NOMO-1 treated with dmso at 0.1 percent for 144 hours (cell line): ENCODE data around the gene LDB2.

ENCODE experiments used
- DNase-seq: peaks from one replicate; lab custom pipeline; 2025; ENCODE audit not compliant: unreplicated experiment; lab: John Stamatoyannopoulos, UW

LDB2 gene

GRCh38 chr4:16728111-16728510, 170.3 kb downstream of the LDB2 start:
- no peak for DNase-seq

- DNase-seq: no peak
These were observed 171.2 kb downstream of the LDB2 start for GRCh38 chr4:16727218-16727617.

DNA sequence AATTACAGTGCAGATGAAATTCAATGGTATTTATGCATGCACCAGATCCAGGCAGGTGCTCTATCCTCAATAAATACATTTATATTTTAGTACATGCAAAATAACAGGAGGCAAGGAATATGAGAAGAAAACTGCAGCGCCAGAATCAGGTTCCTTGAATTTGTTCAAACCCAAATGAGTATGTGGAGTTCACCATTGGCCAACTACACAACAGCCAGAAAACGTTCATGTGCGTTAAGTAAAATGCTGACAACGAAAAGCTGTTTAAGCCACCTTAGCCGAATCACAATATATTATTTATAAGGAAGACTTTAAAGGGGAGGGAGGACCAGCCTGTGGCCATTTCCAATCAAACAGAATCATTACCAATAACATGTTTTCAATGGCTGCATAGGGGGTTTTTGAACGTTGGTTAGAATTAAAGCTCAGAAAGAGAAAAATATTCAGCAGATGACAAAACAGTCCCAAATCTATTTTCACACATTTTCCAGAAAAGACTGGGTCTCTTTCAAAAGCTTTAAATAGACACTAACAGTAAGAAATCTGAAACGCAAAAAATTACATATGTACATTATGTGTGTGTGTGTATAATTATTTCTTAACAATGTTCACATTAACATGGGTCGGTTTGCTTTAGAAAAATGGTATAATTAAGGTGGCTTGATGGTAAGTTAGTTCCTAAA, 171.9 kb downstream of the LDB2 start:
- DNase-seq: no peak

DNA sequence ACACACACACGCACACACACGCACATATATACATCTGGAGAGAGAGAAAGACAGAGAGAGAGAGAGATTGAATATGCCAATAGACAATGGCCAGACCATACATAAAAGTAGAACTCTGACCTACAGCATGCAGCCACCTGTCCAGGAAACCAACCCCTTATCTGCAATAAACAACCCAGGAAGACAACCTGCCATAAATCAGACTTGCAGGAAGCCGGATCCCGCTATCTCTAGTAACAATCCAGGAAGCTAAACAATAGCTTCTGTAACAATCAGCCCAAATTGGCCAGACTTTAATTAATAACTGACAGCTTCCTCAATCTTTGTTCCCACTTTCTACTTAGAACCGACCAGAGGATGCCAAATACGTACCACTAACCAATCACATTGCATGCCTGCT, 173.2 kb downstream of the LDB2 start:
- no peak for DNase-seq

GRCh38 chr4:16722416-16722815, 176.0 kb downstream of the LDB2 start:
- no peak for DNase-seq

DNA sequence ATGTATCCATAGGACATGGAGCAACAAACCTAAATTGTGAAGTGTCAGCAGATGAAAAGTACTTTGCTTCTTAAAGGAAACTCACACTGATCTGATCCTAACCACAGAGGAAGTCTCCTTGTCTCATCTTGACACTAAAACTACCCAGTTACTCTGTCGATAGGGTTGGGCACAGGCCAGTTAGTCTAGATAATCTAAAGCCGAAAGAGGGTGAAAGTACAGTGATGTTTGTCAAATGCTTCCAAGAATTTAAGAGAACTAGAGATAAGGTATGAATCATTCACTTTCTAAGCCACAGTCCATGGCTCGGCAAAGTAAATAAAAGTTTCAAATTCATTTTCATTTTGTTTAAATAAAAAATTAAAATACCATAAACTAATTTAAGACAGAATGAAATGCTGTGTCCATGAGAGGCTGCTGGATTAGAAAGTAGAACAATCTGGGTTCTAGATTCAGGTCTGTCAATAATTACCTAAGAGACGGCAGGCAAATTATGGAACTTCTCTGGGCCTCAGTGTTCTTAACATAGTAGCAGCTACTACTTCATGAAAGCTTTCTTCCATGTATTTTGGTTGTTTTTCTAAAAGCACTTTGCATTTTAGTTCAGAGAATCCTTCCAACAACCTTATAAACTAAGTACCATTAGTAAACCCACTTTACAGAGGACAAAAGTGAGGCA, 176.7 kb downstream of the LDB2 start:
- no peak for DNase-seq

DNA sequence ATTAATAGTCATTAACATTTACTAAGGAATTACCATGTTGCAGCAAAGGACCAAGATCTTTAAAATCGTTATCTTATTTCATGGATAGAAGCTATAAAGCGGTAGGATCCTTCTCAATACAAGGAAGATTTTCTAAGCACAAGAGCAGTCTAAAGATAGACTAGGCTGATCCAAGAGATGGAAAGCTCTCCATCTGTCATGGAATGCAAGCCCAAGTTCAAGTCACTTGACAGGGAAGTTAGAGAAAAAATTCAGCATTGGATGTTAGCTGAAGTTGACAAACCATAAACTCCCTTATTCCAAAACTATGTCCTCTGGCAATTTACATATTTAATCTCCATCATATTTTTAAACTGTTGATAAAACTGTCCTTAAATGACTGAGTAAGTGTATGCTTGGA, 177.7 kb downstream of the LDB2 start:
- DNase-seq: no peak

DNA sequence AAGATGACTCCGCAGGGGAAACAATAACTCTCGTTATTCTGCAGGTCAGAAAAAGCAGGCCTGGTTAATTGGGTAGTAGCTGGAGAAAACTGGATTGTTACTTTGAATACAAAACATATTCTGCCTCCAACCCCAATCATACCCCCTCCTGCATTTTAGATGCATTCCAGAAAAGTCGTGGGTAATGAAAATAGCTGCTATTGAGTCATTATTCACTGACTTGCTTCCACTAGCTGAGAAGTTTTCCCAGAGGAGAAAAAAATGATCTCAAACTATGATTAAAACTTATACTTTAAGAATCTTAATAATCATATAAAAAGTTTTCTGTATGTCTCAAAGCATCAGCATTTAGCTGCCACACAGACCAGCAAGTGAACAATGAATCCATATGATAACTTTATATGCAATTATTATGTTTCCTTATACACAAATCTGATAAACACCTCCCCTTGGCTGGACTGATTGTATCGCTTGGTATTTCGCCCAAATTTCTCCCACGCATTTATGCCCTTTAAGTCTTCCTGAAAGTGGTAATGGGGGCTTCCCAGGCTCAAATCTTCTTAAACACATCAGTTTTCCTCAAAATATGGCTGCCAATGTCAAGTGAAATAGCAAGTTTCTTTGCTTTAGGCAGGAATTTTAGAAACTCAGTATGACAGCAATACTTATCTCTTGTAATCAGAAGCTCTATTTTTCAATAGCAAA, 181.0 kb downstream of the LDB2 start:
- DNase-seq: no peak

- DNase-seq: no peak
These were observed 183.0 kb downstream of the LDB2 start for GRCh38 chr4:16715482-16715881.

DNA sequence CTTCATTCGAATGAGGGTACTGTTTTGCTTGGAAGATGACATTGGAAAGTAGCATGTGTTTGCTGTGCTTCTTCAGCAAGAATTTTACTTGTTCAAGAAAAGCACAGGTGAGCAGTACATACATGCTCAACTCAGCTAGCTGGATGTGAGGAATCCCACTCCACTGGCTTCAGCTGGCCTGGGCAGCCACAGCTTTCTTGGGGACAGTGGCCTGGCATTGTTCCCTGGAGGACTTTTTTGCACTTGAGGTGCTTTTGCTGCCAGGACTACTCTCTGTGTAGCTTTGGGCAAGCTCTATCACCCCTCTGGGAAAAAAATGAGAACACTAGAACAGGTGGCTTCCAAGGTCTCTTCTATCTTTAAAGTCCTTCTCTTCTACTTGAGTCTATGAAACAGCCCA, 184.3 kb downstream of the LDB2 start:
- DNase-seq: no peak

DNA sequence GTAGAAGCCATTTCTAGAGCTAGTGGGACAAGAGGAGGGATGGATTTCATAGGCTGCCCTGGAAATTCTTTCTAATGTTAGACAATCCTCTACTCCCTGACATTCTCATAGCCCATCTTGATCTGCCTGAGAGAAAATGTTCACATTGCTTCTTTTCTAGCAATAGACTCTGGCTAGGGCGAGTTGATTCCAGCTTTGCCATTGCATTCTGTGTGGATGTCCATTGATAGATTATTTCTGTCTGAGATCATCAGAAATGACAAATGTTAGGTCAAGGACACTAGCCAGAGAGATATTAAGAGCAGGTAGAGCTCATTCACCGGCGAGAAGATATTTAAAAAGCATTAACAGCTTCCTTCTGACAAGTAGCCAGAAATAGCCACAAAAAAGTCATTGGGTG, 184.7 kb downstream of the LDB2 start:
- DNase-seq: no peak

DNA sequence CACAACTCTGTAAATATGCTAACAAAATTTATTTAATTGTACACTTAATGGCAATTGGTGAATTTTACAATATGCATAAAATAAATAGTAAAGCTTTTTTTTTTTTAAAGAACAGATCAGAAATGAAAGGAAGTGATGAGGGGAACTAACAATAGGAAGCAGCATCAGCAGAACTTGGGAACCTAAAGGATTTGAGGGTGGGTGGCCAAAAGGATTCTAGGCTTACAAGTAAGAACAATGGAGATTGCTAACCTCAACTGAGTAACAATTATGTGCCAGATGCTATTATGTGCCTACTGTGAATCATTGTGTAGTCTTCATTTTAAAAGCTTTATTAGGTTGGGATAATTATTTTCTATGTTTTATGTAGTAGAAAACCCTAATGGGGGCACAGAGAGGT, 185.2 kb downstream of the LDB2 start:
- no peak for DNase-seq

DNA sequence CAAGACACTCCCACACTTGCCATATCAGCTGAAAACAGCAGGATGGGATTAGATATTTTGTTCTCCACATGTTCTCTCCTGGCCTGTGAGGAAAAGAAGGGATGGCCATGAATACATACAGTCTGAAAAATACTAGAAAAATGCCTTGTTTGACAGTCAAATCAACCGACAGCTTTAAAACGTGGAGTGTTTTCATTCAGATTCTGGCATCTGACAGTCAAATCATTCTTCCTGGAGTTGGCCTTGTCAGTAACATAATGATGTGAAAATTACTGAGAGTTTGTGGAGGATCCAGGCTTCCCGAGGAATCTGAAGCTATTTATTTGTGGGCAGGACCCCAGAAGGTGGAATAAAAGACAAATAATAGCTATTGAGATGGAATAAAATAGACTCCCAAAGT, 188.2 kb downstream of the LDB2 start:
- DNase-seq: no peak

- DNase-seq: no peak
These were observed 190.6 kb downstream of the LDB2 start for GRCh38 chr4:16707874-16708273.

GRCh38 chr4:16706251-16706650, 192.2 kb downstream of the LDB2 start:
- DNase-seq: no peak

DNA sequence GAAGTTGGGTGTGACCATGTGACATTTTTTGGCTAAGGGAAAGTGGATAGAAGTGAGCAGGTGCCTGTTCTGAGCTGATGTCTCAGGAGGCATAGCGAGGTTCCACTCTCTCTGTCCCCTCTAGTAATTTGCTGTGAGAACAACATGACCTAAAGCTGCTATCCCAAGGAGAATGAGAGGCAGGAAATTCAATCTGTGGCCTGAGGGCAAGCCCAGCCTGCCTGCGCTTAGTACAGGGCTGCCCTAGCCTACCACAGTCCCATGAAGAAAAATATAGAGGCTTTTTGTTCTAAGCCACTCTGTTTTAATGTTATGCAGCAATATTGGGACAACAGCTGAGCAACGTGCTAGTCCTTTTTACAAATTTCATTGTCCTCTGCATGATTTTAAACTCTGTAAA, 193.1 kb downstream of the LDB2 start:
- DNase-seq: no peak

DNA sequence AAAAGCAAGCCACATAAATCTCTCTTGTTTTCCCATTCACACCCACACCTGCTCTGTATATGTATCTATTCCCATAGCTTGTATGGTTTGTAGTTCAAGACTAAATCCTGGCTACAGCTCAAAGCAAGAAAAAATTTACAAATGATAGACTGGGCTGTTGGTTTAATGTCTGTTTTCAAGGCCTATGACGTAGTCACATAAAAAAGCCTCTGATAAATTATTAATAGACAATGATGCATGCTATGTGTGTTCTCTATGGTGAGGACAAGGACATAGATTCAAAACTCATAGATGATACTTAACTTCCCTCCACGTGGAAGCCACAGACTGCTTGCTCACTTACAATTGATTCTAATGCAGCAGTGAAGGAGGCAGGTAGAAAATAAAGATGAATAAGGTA, 194.0 kb downstream of the LDB2 start:
- DNase-seq: no peak

- DNase-seq: no peak
These were observed 202.5 kb downstream of the LDB2 start for GRCh38 chr4:16695896-16696295.

DNA sequence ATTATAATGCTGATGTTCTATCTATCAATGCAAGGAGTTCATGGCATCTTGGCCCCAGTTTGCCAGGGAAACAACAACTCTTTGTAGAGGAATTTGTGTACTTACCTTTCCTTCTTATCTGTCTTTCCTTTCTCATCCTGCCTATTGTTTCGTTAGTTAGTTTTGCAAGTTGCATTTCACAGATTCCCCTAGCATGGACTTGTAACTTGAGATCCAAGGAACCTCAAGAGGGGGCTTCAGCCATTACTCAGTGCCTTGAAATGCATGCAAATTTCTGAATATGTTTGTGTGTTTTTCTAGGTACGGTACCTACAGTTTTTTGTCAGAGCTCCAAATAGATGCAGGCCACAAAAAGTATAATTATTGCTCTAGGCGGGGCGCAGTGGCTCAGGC, 203.6 kb downstream of the LDB2 start:
- DNase-seq: no peak

- no peak for DNase-seq
These were observed 204.1 kb downstream of the LDB2 start for GRCh38 chr4:16694173-16694883.

GRCh38 chr4:16693641-16694040, 204.8 kb downstream of the LDB2 start:
- no peak for DNase-seq
